Naive thymus-derived CD4-positive, alpha-beta T cell (primary cell): ENCODE results near the gene DCAKD. TPM values are rescaled to one million over a fixed set of nuclear protein-coding genes. Genes with fewer than 3 reads are reported as not detected.

Source experiments
- ATAC-seq: fragments of 150-1000 bp; cut with Tn5 transposase; 2 replicates; pipeline ENCODE4 v1.10.0; 2021; ENCODE audit warnings: mild to moderate bottlenecking, moderate library complexity
- CTCF ChIA-PET: fragments of 350-600 bp; sonication (Branson Sonifier 250); formaldehyde crosslinking; loops from one replicate; lab custom pipeline; 2021; ENCODE audit warnings: antibody characterized with exemption; lab: Charles Lee
- POLR2A ChIA-PET: fragments of 350-600 bp; sonication (Branson Sonifier 250); formaldehyde crosslinking; loops from one replicate; lab custom pipeline; 2021; ENCODE audit warnings: antibody characterized with exemption, inconsistent platforms; lab: Charles Lee
- DNase-seq, 9 donors: peaks; one replicate each; pipeline versions ENCODE4 v3.0.0 to v3.0.0-alpha.2; 2020 to 2022; ENCODE audit warnings: mixed read lengths in 1 of 9
- H3K27ac ChIP-seq: one replicate; pipeline ENCODE4 v1.7.0; 2013; ENCODE audit warnings: mild to moderate bottlenecking, low read depth, low read length, moderate library complexity
- H3K27me3 ChIP-seq, 2 donors: one replicate each; pipeline ENCODE4 v1.7.0; 2013; ENCODE audit warnings: low read length in 2 of 2, mild to moderate bottlenecking in 2 of 2, moderate library complexity in 2 of 2; ENCODE audit not compliant: control insufficient read depth in 2 of 2, insufficient read depth in 2 of 2
- H3K36me3 ChIP-seq, 3 experiments: 1 replicate in 2 of 3; 2 replicates in 1 of 3; pipeline ENCODE4 v1.7.0; 2013; ENCODE audit warnings: low read length in 3 of 3, mild to moderate bottlenecking in 3 of 3, moderate library complexity in 1 of 3; ENCODE audit not compliant: insufficient read depth in 3 of 3, control insufficient read depth in 2 of 3
- H3K4me1 ChIP-seq, 2 donors: one replicate each; pipeline ENCODE4 v1.7.0; 2013; ENCODE audit warnings: low read length in 2 of 2, mild to moderate bottlenecking in 2 of 2, moderate library complexity in 1 of 2; ENCODE audit not compliant: control insufficient read depth in 2 of 2, insufficient read depth in 2 of 2
- H3K4me3 ChIP-seq: 2 replicates; pipeline ENCODE4 v1.7.0; 2013; ENCODE audit warnings: mild to moderate bottlenecking, low read length
- H3K9me3 ChIP-seq, 3 experiments: 1 replicate in 2 of 3; 2 replicates in 1 of 3; pipeline ENCODE4 v1.7.0; 2013; ENCODE audit warnings: low read length in 3 of 3; ENCODE audit not compliant: control insufficient read depth in 2 of 3
- H3K27ac Mint-ChIP-seq, 9 donors: one replicate each; pipeline ENCODE4 v1.8.0; 2020 to 2022; ENCODE audit warnings: mixed read lengths in 9 of 9, mild to moderate bottlenecking in 8 of 9, moderate library complexity in 5 of 9, inconsistent platforms in 2 of 9
- H3K27me3 Mint-ChIP-seq, 5 donors: one replicate each; pipeline ENCODE4 v1.8.0; 2021 to 2022; ENCODE audit warnings: mixed read lengths in 5 of 5, mild to moderate bottlenecking in 1 of 5
- H3K36me3 Mint-ChIP-seq, 5 donors: one replicate each; pipeline ENCODE4 v1.8.0; 2020 to 2022; ENCODE audit warnings: mixed read lengths in 5 of 5, mild to moderate bottlenecking in 3 of 5, inconsistent platforms in 1 of 5
- H3K4me1 Mint-ChIP-seq, 7 donors: one replicate each; pipeline ENCODE4 v1.8.0; 2020 to 2022; ENCODE audit warnings: mixed read lengths in 7 of 7, mild to moderate bottlenecking in 3 of 7, inconsistent platforms in 1 of 7
- H3K4me3 Mint-ChIP-seq, 10 donors: one replicate each; pipeline ENCODE4 v1.8.0; 2020 to 2022; ENCODE audit warnings: mild to moderate bottlenecking in 10 of 10, mixed read lengths in 10 of 10, moderate library complexity in 6 of 10, inconsistent platforms in 2 of 10
- H3K9me3 Mint-ChIP-seq, 11 donors: one replicate each; pipeline ENCODE4 v1.8.0; 2020 to 2022; ENCODE audit warnings: mixed read lengths in 11 of 11, mild to moderate bottlenecking in 4 of 11, inconsistent platforms in 1 of 11, moderate library complexity in 1 of 11
- intact Hi-C, 2 donors: fragments of 100-400 bp; cut with micrococcal nuclease; formaldehyde crosslinking; loops; one replicate each; pipeline ENCODE4 v1.15.1; 2023
- polyA plus RNA-seq, 2 donors: library from polyadenylated mRNA; unstranded; fragments of 300-500 nt; fragmentation: Illumina TruSeq; gene quantifications; one replicate each; pipeline ENCODE4 v1.2.3, GENCODE V29; 2021
- total RNA-seq, 6 experiments: library from RNA in 5 of 6; stranded (reverse) in 5 of 6; gene quantifications; 1 replicate in 5 of 6; 2 replicates in 1 of 6; pipeline ENCODE4 v1.2.3 and lab custom pipeline; 2021 to 2026

Gene DCAKD
- total and polyA plus RNA-seq, 7 experiments from 2014 or later = 14.2 to 36.8 (median 27.6) TPM

DNA sequence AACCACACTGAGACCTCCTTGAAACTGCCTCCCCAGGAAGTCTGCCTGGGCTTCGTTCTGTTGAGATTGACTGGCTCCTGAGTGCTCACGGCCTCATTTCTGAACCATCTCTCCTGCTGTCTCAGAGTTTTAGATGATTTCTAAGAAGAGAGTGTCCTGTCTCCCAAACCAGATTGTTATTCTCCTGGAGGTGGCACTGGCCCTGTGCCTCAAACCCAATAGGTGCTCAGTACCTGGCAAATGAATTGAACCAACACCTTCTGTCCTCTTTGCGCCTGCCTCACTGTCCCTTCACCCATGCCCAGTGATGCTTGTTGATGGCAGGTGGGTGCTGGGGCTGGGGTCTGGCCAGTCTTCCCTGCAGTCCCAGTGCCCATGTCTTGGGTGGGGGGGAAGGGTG is 47.0 kb downstream of the DCAKD start:
- peaks cover 0 to 22% (median 8%) of the 10 kb centered on the region in 5 donors for H3K27me3 Mint-ChIP-seq
- no peaks in the 10 kb centered on the region for H3K9me3 ChIP-seq
- H3K4me3 ChIP-seq = no peak overlapping the region
- peak overlapping the region in 2 of 9 donors; percentile 30 to 56 for H3K27ac Mint-ChIP-seq
- H3K36me3 Mint-ChIP-seq = peaks cover 0 to 5% (median 0%) of the 10 kb centered on the region in 5 donors
- H3K4me3 Mint-ChIP-seq = no peak overlapping the region
- peaks cover 0 to 6% (median 2%) of the 10 kb centered on the region in 11 donors for H3K9me3 Mint-ChIP-seq
- intact Hi-C loops = no loop called here
- H3K4me1 ChIP-seq = no peaks in the 10 kb centered on the region
- ATAC-seq (no peak), DNase-seq (no peak)
- H3K36me3 ChIP-seq = no peaks in the 10 kb centered on the region
- no peaks in the 10 kb centered on the region for H3K27me3 ChIP-seq
- no peak overlapping the region for H3K27ac ChIP-seq
- ChIA-PET POLR2A (interaction anchor here (0.6 kb wide), 1 partner anchor 167 kb away, joined by 4 read pairs; no protein-coding TSS in a partner anchor), CTCF (interaction anchor here (1.0 kb wide), 1 partner anchor 136 kb away, joined by 5 read pairs; no protein-coding TSS in a partner anchor)
- peaks cover 0 to 3% (median 0%) of the 10 kb centered on the region in 7 donors for H3K4me1 Mint-ChIP-seq

DNA sequence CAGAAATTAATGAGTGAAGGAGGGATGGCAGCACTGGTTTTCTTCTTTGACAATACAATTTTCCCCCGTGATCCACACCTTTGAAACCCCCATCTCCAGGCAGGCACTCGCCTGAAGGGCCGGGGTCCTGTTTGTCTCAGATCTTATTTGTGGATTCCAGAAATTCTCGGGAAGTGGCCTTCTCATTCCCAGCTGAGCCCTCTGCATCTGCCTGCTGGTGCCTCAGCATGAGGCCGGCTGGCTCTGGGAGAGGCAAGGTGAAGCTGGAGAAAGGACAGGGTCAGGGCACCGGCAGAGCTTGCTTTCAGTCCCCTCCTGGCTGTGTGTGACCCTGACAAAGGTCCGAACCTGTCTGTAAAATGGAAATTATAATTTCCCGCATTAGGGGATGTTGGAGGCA is 47.6 kb downstream of the DCAKD start:
- H3K27me3 Mint-ChIP-seq = peaks cover 0 to 20% (median 9%) of the 10 kb centered on the region in 5 donors
- H3K4me1 Mint-ChIP-seq = peaks cover 0 to 3% (median 0%) of the 10 kb centered on the region in 7 donors
- H3K4me3 Mint-ChIP-seq = no peak overlapping the region
- Histone ChIP-seq H3K4me3 (no peak overlapping the region), H3K27ac (no peak overlapping the region), H3K4me1 (no peaks in the 10 kb centered on the region), H3K27me3 (no peaks in the 10 kb centered on the region), H3K9me3 (no peaks in the 10 kb centered on the region), H3K36me3 (no peaks in the 10 kb centered on the region)
- no peak overlapping the region for H3K27ac Mint-ChIP-seq
- ATAC-seq (no peak), DNase-seq (no peak)
- ChIA-PET POLR2A (interaction anchor here (0.6 kb wide), 1 partner anchor 166 kb away, joined by 4 read pairs; no protein-coding TSS in a partner anchor), CTCF (interaction anchor here (0.6 to 1.0 kb wide), 2 partner anchors 46 to 136 kb away, joined by 3 to 5 read pairs; no protein-coding TSS in a partner anchor)
- H3K36me3 Mint-ChIP-seq = peaks cover 0 to 5% (median under 1%) of the 10 kb centered on the region in 5 donors
- peaks cover 0 to 11% (median 2%) of the 10 kb centered on the region in 11 donors for H3K9me3 Mint-ChIP-seq
- intact Hi-C loops = no loop called here

DNA sequence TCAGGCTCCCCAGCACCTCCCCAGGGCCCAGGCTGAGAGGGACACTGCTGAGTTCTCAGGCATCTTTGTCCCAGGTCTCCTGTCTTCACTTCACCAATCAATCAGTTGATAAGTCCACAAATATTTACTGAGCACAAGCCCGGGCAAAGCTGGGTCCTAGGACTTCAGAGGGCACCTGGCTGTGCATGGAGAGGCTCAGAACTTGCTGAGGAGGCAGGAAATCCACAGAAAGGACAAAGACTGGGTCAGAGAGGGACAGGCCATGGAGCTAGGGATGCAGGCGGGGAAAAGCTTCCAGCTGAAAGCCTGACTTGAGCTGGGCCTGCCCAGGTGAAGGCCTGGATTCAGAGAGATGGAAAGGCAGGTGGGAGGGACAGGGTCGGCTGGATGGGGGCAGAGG is 50.1 kb downstream of the DCAKD start:
- intact Hi-C loops = no loop called here
- Histone ChIP-seq H3K4me1 (no peaks in the 10 kb centered on the region), H3K9me3 (no peaks in the 10 kb centered on the region), H3K36me3 (no peaks in the 10 kb centered on the region), H3K4me3 (no peak overlapping the region), H3K27me3 (peaks cover 0 to 2% of the 10 kb centered on the region in 2 donors), H3K27ac (no peak overlapping the region)
- Mint-ChIP-seq H3K36me3 (peaks cover 0 to 5% (median 2%) of the 10 kb centered on the region in 5 donors), H3K27ac (peak overlapping the region in 1 of 9 donors; percentile 51), H3K4me3 (no peak overlapping the region), H3K9me3 (peaks cover 0 to 19% (median 2%) of the 10 kb centered on the region in 11 donors), H3K4me1 (no peaks in the 10 kb centered on the region), H3K27me3 (peaks cover 0 to 13% (median 5%) of the 10 kb centered on the region in 5 donors)
- ATAC-seq (no peak), DNase-seq (no peak)
- CTCF ChIA-PET = no interaction called here
- POLR2A ChIA-PET = no interaction called here

DNA sequence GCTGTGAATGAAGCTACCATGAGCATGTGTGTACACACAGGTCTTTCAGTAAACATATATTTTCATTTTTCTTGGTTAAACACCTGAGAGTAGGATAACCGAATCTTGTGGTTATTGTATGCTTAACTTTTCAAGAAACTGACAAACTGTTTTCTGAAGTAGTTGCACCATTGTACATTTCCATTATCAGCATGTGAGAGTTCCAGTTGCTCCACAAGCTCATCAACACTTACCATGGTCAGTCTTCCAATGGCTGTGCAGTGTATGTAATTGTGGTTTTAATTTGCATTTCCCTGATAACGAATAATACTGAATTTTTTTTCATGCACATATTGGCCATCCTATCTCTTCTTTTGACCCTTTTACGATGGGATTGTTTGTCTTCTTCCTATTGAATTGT is 52.0 kb downstream of the DCAKD start:
- peaks cover 0 to 2% of the 10 kb centered on the region in 2 donors for H3K27me3 ChIP-seq
- no peak overlapping the region for H3K4me3 Mint-ChIP-seq
- H3K27me3 Mint-ChIP-seq = peaks cover 3 to 18% (median 13%) of the 10 kb centered on the region in 5 donors
- ATAC-seq = no peak
- H3K4me1 Mint-ChIP-seq = peaks cover 0 to 2% (median 0%) of the 10 kb centered on the region in 7 donors
- intact Hi-C loops = no loop called here
- no peaks in the 10 kb centered on the region for H3K4me1 ChIP-seq
- no peaks in the 10 kb centered on the region for H3K9me3 ChIP-seq
- H3K36me3 ChIP-seq = no peaks in the 10 kb centered on the region
- H3K4me3 ChIP-seq = no peak overlapping the region
- H3K27ac Mint-ChIP-seq = no peak overlapping the region
- ChIA-PET CTCF (no interaction called here), POLR2A (no interaction called here)
- H3K27ac ChIP-seq = no peak overlapping the region
- H3K9me3 Mint-ChIP-seq = peaks cover 0 to 19% (median 2%) of the 10 kb centered on the region in 11 donors
- DNase-seq = no peak
- H3K36me3 Mint-ChIP-seq = peaks cover 0 to 5% (median 2%) of the 10 kb centered on the region in 5 donors

DNA sequence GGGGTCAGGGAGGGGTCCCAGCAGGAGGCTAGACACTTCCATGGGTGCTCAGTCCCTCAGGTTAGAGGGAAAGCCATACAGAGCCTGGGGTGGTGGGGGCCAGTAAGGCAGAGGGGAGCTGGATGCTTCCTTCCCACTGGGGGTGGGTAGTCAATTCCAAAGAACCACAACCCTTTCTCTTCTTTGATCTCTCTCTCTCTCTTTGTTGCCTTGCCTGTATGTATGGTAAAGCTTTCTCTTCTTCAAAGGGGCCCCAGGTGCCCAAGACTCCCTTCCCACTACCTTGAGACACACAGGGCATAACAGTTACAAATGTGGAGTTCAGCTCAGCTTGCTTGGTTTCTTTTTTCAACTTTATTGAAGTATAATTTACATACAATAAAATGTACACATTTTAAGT is 52.8 kb downstream of the DCAKD start:
- peaks cover 0 to 19% (median 2%) of the 10 kb centered on the region in 11 donors for H3K9me3 Mint-ChIP-seq
- no peak for ATAC-seq
- Histone ChIP-seq H3K4me3 (no peak overlapping the region), H3K27ac (no peak overlapping the region), H3K27me3 (peaks cover 0 to 2% of the 10 kb centered on the region in 2 donors), H3K4me1 (no peaks in the 10 kb centered on the region), H3K9me3 (no peaks in the 10 kb centered on the region), H3K36me3 (no peaks in the 10 kb centered on the region)
- H3K27ac Mint-ChIP-seq = no peak overlapping the region
- no peak overlapping the region for H3K4me3 Mint-ChIP-seq
- peaks cover 0 to 8% (median 0%) of the 10 kb centered on the region in 7 donors for H3K4me1 Mint-ChIP-seq
- peaks cover 0 to 5% (median 2%) of the 10 kb centered on the region in 5 donors for H3K36me3 Mint-ChIP-seq
- intact Hi-C loops = no loop called here
- POLR2A ChIA-PET = no interaction called here
- no peak for DNase-seq
- H3K27me3 Mint-ChIP-seq = peaks cover 6 to 24% (median 16%) of the 10 kb centered on the region in 5 donors
- CTCF ChIA-PET = interaction anchor here (1.6 kb wide), 1 partner anchor 11 kb away, joined by 3 read pairs; no protein-coding TSS in a partner anchor

DNA sequence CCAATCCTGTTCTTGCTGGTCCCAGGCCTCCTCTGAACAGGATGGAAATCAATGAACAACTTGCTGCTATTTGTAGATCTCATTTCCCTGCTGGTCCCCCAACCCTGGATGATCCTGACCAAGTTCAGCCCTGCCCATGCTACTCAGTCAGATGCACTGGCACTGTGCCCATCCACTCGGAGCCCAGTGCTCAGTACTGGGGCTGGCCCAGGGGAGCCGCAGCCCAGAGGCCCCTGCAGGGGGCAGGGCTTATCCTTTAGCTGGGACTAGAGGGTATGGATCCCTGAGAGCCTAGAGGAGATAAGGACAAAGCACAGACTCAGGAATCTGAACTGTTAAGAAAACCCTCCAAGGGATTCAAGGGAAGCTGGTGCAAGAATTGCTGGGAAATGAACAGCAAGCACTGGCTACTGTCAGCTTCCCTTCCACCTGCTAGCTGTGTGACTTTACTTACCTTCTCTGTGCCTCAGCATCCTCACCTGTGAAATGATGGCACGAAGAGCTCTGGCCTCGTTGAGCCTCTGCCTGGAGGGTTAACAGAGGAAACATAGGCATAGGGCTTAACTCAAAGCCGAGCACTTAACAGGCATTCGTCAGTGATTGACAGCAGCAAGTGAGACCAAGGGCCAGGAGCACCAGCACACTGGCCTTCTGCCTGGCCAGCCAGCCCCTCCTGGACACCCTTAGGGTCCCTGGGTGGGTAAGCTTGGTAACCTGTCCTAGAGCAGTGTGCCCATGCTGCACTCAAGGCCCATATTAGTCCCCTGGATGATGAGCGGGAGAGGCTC is 53.5 kb downstream of the DCAKD start:
- Mint-ChIP-seq H3K27ac (no peak overlapping the region), H3K36me3 (peaks cover 0 to 5% (median 2%) of the 10 kb centered on the region in 5 donors)

More for the DNA sequence above, 53.5 kb downstream of the DCAKD start:
- CTCF ChIA-PET = interaction anchor here (1.6 kb wide), 1 partner anchor 12 kb away, joined by 3 read pairs; no protein-coding TSS in a partner anchor
- Histone ChIP-seq H3K27ac (no peak overlapping the region), H3K4me1 (no peaks in the 10 kb centered on the region), H3K27me3 (peaks cover 0 to 2% of the 10 kb centered on the region in 2 donors), H3K9me3 (no peaks in the 10 kb centered on the region), H3K36me3 (no peaks in the 10 kb centered on the region), H3K4me3 (no peak overlapping the region)
- no peak overlapping the region for H3K4me3 Mint-ChIP-seq
- peaks cover 0 to 8% (median 0%) of the 10 kb centered on the region in 7 donors for H3K4me1 Mint-ChIP-seq
- H3K9me3 Mint-ChIP-seq = peaks cover 0 to 19% (median 2%) of the 10 kb centered on the region in 11 donors
- intact Hi-C loops = no loop called here
- ATAC-seq (no peak), DNase-seq (no peak)
- POLR2A ChIA-PET = no interaction called here
- peaks cover 6 to 25% (median 18%) of the 10 kb centered on the region in 5 donors for H3K27me3 Mint-ChIP-seq
